ACHN (cell line): ENCODE measurements around the gene CTNNBL1.

Source experiments
- DNase-seq: peaks from one replicate; pipeline ENCODE4 v3.0.0-alpha.2; 2015
- in situ Hi-C: cut with HindIII; loops from 2 replicates; pipeline ENCODE4 v1.10.0; 2017; ENCODE audit warnings: low sequenced_read_pairs, low pct_ligation_motif_present, low pct_unique_long_range_greater_than_20kb

CTNNBL1 gene

GRCh38 chr20:37898233-37899104 is 204.6 kb downstream of the CTNNBL1 start:
- in situ Hi-C loops = no loop called here
- no peak for DNase-seq

- no peak for DNase-seq
- in situ Hi-C loops = no loop called here
Measured at GRCh38 chr20:37899105-37900045, 205.5 kb downstream of the CTNNBL1 start.

- DNase-seq = peak; percentile 16
- in situ Hi-C loops = no loop called here
Measured at GRCh38 chr20:37901240-37901639, 207.4 kb downstream of the CTNNBL1 start.

GRCh38 chr20:37901654-37902503 is 208.0 kb downstream of the CTNNBL1 start:
- DNase-seq = peak; percentile 69
- in situ Hi-C loops = no loop called here

GRCh38 chr20:37902504-37903313 is 208.9 kb downstream of the CTNNBL1 start, which contains the start of gene VSTM2L:
Gene VSTM2L, plus strand, starts transcription at chr20:37903127. Its CDS starts 224 bp downstream, at chr20:37903351.
- DNase-seq = peak; percentile 32
- in situ Hi-C loops = no loop called here

- in situ Hi-C loops = no loop called here
- no peak for DNase-seq
Measured at GRCh38 chr20:37903317-37904007, 209.6 kb downstream of the CTNNBL1 start.

GRCh38 chr20:37904008-37904642 is 210.3 kb downstream of the CTNNBL1 start:
- in situ Hi-C loops = no loop called here
- no peak for DNase-seq

GRCh38 chr20:37904845-37905373 is 211.1 kb downstream of the CTNNBL1 start:
- in situ Hi-C loops = no loop called here
- DNase-seq = no peak

DNA sequence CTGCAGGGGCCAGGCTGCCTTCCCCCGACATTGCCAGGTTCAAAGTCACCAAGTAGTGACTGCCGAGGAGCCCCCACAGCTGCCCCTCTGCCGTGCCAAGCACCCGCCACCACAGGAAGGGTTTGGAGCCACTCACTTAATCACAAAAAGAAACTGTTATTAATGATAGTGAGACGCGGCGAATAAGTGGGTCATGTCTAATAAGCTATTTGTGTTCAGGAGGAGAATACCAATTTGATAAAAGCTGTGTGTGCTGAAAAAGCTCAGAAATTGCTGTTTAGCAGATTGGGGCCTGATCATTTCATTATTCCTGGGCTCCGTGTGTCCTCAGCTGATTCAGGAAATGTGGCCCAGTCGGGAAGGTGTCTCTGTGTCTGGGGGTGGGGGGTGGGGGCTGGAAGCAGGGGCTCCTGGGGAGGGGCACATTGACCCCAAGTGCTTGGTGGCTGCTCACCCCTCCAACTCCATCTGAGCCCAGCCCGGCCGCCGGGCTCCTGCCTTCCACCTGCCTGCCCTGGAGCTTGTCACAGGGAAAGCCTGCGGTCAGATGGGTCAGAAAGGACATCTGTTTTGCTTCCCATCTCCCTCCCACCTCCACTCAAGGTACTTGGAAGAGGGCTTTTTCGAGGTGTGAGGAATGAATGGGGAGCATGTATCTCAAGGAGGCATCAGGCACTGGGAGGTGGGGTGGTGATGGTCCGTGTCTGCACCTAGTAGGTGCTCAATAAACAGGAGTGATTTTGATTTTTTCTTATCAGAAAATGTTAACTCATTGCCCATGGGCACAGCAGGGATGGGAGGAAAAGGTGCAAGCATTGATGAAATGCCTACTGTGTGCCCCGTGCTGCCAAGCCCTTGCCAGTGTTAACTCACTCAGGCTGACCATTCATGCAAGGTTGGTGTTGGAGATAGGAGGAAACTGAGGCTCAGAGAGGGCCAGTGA is 212.1 kb downstream of the CTNNBL1 start:
- in situ Hi-C loops = no loop called here
- DNase-seq = no peak

DNA sequence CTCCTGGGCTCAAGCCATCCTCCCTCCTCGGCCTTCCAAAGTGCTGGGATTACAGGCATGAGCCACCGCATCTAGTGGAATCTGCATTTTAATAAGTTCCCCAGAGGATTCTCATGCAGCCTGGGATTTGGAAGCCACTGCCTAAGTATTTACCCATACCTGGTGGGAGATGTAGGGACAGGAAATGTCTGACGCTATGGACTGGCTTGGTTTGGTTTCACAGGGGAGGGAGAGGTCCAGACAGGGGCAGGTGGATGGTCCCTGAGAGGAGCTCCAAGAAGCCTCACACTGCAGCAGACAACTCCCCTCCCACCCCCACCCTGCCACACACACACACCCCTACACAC is 213.5 kb downstream of the CTNNBL1 start:
- in situ Hi-C loops = no loop called here
- no peak for DNase-seq

GRCh38 chr20:37907677-37908401 is 214.0 kb downstream of the CTNNBL1 start:
- in situ Hi-C loops = no loop called here
- peak; percentile 85 for DNase-seq

DNA sequence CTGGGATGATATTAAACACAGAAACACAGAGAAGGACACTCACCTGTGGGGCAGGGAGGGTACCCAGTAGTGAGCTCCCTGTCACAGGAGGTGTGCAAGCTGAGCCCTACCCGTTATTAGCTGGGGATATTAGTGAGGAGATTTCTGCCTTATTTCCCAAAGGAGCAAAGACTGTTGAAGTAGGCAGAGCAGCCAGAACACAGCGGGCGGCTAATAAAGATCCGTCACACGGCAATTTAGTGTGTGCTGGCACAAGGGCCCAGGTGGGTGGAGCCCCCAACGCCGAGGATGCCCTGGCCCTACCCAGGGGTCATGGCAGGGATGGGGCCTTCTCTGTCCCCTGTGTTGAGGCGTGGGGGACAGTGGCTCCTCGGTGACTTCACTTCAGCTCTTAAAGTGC is 217.4 kb downstream of the CTNNBL1 start:
- DNase-seq = no peak
- in situ Hi-C loops = no loop called here

DNA sequence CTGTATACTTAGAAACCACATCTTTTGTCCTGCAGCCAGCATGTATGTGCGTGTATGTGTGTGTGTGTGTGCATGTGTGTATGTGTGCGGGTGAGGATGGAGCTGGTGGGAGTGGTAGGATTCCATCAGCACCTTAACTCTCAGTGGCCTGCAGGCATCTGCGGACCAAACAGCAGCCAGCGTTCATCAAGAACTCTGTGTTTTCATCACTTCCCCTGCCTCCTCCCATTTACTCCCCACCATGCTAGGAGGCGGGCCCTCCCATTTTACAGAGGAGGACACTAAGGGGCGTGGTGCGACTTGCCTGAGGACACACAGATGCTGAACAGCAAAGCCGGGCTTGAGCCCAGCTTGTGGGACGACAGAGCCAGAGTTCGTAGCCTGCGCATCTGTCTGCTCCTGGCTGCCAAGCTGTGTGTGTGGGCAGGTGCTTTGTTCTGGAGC is 218.0 kb downstream of the CTNNBL1 start:
- DNase-seq = no peak
- in situ Hi-C loops = no loop called here

GRCh38 chr20:37912874-37913273 is 219.0 kb downstream of the CTNNBL1 start:
- DNase-seq = no peak
- in situ Hi-C loops = no loop called here
